Measurements from ENCODE around the gene F10.
"Not testable (repeated sequence)": the region's sequence is repeated elsewhere in the genome, so short reads cannot be mapped to it uniquely, and the experiment has no call there.

F10 gene

GRCh38 chr13:113086991-113087922, 35.3 kb upstream of the F10 start:
- DNase-seq = no peak

- DNase-seq = no peak
Observed at GRCh38 chr13:113087923-113088690, 34.5 kb upstream of the F10 start.

GRCh38 chr13:113088691-113089020, 33.9 kb upstream of the F10 start:
- no peak for DNase-seq

- no peak for DNase-seq
Observed at GRCh38 chr13:113089693-113090414, 32.7 kb upstream of the F10 start.

GRCh38 chr13:113090415-113090770, 32.2 kb upstream of the F10 start:
- DNase-seq = no peak

GRCh38 chr13:113090806-113091205, 31.8 kb upstream of the F10 start:
- DNase-seq = no peak

GRCh38 chr13:113091211-113091771, 31.3 kb upstream of the F10 start:
- no peak for DNase-seq

GRCh38 chr13:113091891-113092775, 30.5 kb upstream of the F10 start:
- no peak for DNase-seq

- DNase-seq = no peak
Observed at GRCh38 chr13:113092776-113093579, 29.6 kb upstream of the F10 start.

- no peak for DNase-seq
Observed at GRCh38 chr13:113093580-113094409, 28.8 kb upstream of the F10 start.

GRCh38 chr13:113094410-113094800, 28.2 kb upstream of the F10 start:
- DNase-seq = no peak

GRCh38 chr13:113095146-113096051, 27.2 kb upstream of the F10 start:
- DNase-seq = no peak

- DNase-seq = no peak
Observed at GRCh38 chr13:113096052-113096744, 26.4 kb upstream of the F10 start.

- DNase-seq = no peak
Observed at GRCh38 chr13:113096745-113097305, 25.8 kb upstream of the F10 start.

- DNase-seq = no peak
Observed at GRCh38 chr13:113097651-113098050, 24.9 kb upstream of the F10 start.

GRCh38 chr13:113098162-113098732, 24.4 kb upstream of the F10 start:
- no peak for DNase-seq

- DNase-seq = no peak
Observed at GRCh38 chr13:113099142-113099541, 23.5 kb upstream of the F10 start.

GRCh38 chr13:113102302-113102701, 20.3 kb upstream of the F10 start:
- not testable (repeated sequence) for DNase-seq
